HG02588 (cell line): ENCODE measurements around the gene HMGN4.
"Not testable (repeated sequence)": the region's sequence is repeated elsewhere in the genome, so short reads cannot be mapped to it uniquely, and the experiment has no call there.

ENCODE experiments used
- ATAC-seq: cut with Tn5 transposase; IDR thresholded peaks from one replicate; pipeline ENCODE4 v1.9.1; 2021; ENCODE audit warnings: mild to moderate bottlenecking, moderate library complexity; ENCODE audit not compliant: unreplicated experiment

HMGN4 gene

DNA sequence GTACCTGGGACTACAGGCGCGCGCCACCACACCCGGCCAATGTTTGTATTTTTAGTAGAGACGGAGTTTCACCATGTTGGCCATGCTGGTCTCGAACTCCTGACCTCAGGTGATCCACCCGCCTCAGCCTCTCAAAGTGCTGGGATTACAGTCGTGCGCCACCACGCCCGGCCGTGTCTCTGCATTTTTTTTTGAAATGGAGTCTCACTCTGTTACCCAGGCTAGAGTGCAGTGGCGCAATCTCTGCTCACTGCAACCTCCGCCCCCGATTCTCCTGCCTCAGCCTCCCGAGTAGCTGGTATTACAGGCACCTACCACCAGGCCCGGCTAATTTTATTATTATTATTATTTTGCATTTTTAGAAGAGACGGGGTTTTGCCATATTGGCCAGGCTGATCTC, 9.2 kb downstream of the HMGN4 start:
- not testable (repeated sequence) for ATAC-seq

- ATAC-seq: peak; percentile 25
These were observed 12.3 kb downstream of the HMGN4 start for GRCh38 chr6:26550250-26550993.

DNA sequence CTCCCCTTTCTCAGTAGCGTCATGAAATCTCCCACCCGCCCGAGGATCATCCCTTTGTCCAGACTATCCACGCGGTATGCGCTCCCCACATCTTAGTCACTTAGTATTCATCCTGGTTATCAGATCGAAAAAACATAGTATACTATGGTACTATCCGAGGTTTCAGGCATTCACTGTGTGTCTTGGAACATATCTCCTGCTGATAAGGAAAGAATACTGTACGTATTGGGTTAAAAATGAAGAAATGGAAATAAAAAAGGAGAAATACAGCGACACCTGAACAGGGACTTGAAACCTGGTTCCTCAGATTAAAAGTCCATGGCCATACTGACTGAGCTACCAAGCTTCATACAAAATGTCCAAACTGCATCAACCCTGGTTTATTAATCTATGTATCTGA, 14.0 kb downstream of the HMGN4 start:
- no peak for ATAC-seq

GRCh38 chr6:26552640-26553188, 14.5 kb downstream of the HMGN4 start:
- ATAC-seq: no peak

GRCh38 chr6:26553264-26553634, 15.1 kb downstream of the HMGN4 start:
- peak; percentile 28 for ATAC-seq

- ATAC-seq: peak; percentile 39
These were observed 15.7 kb downstream of the HMGN4 start for GRCh38 chr6:26553635-26554446.

DNA sequence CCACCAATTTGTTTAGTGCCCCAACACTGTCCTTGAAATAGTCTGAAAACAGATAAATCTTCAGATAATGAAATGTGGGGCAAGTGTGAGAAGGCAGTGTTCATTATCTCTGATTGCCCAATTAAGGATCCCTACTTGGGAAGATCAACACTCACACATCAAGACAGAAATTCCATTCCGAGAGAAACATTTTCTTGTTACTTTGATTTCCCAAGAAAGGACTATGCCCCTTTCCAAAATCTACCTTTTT, 16.2 kb downstream of the HMGN4 start:
- no peak for ATAC-seq

DNA sequence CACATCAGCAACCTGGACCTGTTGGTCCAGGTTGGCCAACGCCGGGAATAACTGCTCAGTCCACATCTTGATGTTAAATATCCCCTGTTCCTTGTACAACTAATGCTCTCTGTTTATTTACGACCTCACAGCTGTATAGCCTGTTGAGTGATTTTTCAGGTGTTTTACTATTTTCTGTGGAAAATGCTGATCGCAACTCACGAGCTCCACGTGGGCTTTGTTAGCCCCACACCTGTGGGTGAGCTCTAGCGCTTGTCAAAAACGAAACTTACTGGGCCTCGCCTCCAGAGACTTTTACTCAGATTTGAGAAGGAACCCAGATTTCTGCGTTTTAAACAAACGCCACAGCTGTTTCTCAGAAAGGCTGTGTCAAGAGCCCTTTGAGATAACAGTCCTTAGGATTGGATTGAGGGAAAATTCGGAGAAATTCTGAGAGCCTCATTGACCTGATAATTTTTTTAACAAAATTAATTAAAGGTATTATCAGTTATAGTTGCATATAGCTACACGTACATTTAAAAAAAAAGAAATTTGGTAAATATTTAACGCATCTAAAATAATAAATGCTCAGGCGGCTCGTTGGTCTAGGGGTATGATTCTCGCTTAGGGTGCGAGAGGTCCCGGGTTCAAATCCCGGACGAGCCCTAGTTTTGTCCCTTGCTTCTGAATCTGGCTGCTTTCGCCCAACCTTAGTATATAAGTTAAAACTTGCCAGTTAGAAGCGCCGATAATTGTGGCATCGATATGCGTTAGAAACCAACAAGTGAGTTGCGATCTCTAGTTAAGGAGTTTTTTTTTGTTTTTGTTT, 16.7 kb downstream of the HMGN4 start:
- peak; percentile 26 for ATAC-seq

DNA sequence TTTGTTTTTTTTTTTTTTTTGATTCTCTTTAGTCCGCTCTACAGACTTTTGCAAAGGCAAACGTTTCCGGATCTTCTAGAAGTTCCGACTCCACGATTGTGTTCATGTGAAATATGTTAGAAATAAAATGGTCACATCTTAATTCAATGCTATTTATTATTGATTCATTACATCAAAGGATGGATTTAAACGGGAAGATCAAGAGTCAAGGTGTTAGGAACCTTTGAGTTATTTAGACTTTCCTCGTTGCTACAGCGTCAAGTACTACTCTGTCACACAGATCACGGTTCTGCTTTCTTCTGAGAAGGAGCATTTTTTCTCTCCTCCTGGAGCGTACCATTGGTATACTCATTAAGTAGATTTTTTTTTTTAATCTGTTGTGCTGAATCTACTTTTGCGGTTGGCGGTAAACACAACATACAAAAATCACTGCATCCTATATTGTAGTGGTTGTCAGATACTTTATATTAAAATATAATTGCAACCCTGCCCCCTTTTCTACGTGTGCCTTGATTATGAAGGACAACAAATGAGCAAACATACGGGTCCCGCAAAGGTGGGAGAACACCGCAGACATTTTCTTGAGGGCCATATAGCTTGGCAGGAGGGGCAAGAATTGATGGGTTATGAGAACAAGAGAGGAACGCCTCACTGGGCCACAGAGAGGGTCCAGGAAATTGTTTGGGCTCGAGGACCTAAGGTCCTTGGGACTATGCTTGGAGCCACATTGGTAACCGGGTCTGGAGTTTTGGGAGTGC, 17.5 kb downstream of the HMGN4 start:
- ATAC-seq: no peak

DNA sequence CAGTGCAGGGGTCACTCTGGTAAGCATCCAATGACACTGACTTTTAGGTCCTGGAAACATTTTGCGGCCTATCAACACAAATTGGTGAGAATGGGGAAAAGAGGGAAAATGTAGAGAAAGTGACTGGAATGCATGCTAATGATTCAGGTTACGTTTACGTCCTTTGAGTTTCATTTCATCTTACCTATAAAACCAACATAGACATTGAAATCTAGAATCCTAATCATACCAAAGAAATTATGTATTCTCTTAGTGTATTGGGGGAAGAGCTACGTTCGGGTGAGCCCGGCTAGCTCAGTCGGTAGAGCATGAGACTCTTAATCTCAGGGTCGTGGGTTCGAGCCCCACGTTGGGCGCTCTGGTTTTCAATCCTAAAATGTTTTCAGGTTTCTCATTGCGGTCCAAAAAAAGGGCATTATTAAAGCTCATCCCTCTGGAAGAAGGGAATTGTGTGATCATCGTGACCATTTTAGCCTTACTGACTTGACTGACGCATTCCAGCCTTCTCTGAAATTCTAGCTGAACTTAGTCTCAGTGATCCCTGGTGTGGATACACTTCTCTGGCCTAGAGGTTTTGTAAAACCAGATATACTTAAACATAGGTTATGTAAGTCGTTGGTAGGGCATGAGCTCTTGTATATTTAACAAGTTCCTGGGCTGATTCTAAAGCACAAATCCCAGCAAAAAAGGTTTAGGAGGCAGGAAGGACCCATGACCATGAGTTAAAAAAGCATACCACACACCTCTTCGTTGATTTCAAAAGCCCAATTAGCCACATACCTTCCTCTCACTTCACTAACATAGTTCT, 18.3 kb downstream of the HMGN4 start:
- no peak for ATAC-seq

DNA sequence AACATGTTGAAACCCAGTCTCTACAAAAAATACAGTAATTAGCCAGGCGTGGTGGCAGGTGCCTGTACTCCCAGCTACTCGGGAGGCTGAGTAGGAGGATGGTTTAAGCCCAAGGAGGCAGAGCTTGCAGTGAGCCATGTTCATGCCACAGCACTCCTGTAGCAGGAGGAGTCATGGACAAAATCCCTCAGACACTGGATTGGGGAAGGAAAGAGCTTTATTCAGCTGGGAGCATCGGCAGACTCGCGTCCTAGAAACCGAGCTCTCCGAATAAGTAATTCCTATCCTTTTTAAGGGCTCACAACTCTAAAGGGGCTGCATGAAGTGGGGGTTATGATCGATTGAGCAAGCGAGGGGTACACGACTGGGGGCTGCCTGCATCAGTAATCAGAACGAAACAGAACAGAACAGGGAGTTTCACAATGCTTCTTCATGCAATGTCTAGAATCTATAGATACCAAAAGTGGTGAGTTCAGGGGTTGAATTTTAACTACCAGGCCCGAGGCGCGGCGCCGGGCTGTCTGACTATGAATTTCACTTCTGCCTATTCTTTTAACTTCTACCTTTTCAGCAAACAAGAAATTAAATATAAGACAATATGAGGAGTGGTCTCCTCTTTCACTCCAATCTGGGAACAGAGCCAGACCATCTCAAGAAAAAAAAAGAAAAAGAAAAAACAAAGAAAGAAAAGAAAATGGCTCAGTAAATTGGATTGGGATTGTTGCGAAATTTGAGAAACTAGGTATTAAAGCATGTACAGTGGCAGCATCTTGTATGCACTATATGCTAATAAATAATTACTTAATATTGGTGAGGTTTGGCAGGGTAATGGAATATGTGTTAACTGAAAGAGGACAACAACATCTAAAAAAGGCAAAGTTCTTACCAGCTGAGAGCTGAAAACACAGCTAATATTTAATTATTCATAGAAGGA, 23.6 kb downstream of the HMGN4 start:
- no peak for ATAC-seq

GRCh38 chr6:26563488-26563887, 25.3 kb downstream of the HMGN4 start:
- no peak for ATAC-seq

GRCh38 chr6:26568601-26569432, 30.7 kb downstream of the HMGN4 start:
- ATAC-seq: peak; percentile 54

- no peak for ATAC-seq
These were observed 31.2 kb downstream of the HMGN4 start for GRCh38 chr6:26569433-26569764.

GRCh38 chr6:26570027-26570809, 32.1 kb downstream of the HMGN4 start:
- ATAC-seq: no peak

DNA sequence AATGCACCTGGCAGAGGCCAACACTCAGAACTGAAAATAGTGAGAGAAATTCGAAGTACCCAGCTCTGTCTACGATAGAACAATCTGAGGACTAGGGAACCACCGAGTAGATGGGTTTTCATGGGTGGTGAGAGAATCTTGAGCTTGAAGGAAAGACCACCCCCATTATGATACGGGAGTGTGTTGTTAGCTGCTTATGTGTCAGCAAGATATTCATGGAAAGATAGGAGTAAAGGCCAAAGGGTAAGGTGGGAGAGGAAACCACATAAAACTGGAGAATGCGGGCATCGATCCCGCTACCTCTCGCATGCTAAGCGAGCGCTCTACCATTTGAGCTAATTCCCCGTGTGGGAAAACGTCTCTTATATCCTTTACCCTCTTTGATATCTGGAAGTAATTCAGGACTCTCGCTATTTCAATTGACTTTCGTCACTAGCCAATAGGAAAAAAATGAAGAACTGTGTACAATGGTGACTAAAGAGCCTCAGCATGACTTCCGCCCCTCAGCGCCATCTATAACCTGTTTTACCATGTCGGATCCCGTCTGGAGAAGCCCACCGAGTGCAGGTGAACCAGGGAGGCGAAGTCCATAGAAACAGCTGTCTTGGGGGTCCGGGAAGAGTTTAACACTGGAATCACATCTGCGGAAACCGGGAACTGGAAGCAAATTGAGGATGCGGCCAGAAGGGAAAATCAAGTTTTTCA, 33.6 kb downstream of the HMGN4 start:
- no peak for ATAC-seq

- ATAC-seq: no peak
These were observed 37.4 kb downstream of the HMGN4 start for GRCh38 chr6:26575494-26575939.
